NCI-H1930 (cell line): ENCODE measurements around the gene PITX3.
"Not testable (repeated sequence)": the region's sequence is repeated elsewhere in the genome, so short reads cannot be mapped to it uniquely, and the experiment has no call there.

Source experiments
- DNase-seq, 2 experiments: peaks; one replicate each; lab custom pipeline; 2025; lab: John Stamatoyannopoulos, UW

The PITX3 gene

GRCh38 chr10:102226542-102226870 lies 14.8 kb downstream of the PITX3 start:
- no peak for DNase-seq

GRCh38 chr10:102225646-102226541 lies 15.4 kb downstream of the PITX3 start, which contains the start of gene ELOVL3:
TSS of gene ELOVL3 (plus strand) at chr10:102226299. CDS start at chr10:102226549, 250 bp downstream.
- peak; percentile 76 to 81 for DNase-seq

GRCh38 chr10:102222797-102223196 lies 18.5 kb downstream of the PITX3 start:
- DNase-seq, result no peak

DNA sequence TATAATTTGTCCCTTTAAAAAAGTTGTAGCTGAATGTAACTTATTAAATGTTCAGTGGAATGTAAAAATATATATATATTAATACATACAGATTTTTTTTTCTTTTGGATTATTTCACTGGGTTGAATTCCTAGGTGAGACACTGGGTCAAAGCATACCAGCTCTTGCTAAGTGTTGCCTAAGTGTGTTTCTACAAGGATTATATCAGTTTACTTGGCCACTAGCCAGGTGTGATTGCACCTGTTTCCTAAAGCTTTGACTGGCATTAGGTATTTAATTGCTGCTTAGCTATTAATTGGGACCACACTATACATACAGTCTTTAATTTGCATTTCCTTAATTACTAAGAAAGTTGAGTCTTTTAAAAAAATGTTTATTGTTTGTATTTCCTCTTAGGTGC lies 20.7 kb downstream of the PITX3 start:
- DNase-seq, result no peak

DNA sequence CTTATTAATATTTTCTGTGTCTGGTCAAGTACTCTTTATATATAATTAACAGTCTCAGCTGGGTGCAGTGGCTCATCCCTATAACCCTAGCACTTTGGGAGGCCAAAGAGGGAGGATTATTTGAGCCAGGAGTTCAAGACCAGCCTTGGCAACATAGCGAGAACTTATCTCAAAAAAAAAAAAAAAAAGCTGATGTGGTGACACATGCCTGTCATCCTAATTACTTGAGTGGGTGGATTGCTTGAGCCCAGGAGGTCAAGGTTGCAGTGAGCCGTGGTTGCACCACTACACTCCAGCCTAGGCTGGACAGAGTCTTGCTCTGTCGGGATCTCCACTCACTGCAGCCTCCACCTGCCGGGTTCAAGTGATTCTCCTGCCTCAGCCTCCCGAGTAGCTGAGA lies 21.9 kb downstream of the PITX3 start:
- DNase-seq, result no peak

DNA sequence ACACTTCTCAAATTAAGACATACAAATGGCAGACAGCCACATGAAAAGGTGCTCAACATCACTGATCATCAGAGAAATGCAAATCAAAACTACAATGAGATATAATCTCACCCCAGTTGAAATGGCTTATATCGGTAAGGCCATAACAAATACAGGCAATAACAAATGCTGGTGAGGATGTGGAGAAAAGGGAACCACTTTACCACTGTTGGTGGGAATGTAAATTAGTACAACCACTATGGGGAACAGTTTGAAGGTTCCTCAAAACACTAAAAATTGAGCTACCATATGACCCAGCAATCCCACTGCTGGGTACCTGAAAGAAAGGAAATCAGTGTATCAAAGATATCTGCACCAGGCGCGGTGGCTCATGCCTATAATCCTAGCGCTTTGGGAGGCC lies 27.7 kb downstream of the PITX3 start:
- DNase-seq, result not testable (repeated sequence)

- no peak for DNase-seq
Observed at GRCh38 chr10:102211615-102212299, 29.6 kb downstream of the PITX3 start.

DNA sequence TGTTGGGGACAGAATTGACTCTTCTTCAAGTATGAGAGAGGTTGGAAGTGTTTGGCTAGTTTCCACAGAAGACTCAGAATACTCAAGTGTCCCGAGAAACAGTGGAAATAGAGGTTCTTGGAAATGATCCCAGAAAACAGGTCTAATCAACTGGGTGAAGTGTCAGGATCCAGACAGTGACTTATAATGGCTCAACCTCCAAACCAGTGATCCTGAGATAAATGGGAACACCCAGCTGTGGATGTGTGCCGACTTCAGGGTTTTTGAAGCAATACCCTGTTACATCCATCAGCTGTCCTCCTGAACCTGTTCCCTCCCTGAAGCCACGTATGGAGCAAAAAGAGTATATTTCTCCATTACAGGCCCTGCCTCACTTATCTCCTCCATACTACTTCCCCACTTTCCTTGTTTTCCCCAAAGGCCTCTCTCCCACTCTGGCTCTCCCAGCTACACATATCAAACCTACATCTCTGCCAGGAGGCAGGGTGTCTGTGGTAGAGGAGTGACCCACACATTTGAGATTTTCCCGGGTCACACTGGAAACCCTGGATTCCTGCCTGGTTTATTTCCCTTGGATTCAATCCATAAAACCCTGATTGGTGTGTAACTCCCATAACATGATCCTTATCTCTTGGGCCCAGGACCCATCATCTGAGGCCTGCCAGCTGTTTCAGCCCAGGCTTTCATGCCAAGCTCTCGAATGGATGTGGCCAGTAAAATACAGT lies 32.8 kb downstream of the PITX3 start:
- no peak for DNase-seq

- DNase-seq, result no peak
Observed at GRCh38 chr10:102202386-102202785, 38.9 kb downstream of the PITX3 start.

- no peak for DNase-seq
Observed at GRCh38 chr10:102200751-102201640, 40.3 kb downstream of the PITX3 start.

- DNase-seq, result no peak
Observed at GRCh38 chr10:102198027-102198426, 43.3 kb downstream of the PITX3 start.

GRCh38 chr10:102196893-102197292 lies 44.4 kb downstream of the PITX3 start:
- DNase-seq, result no peak

- no peak for DNase-seq
Observed at GRCh38 chr10:102195296-102195870, 45.9 kb downstream of the PITX3 start.

DNA sequence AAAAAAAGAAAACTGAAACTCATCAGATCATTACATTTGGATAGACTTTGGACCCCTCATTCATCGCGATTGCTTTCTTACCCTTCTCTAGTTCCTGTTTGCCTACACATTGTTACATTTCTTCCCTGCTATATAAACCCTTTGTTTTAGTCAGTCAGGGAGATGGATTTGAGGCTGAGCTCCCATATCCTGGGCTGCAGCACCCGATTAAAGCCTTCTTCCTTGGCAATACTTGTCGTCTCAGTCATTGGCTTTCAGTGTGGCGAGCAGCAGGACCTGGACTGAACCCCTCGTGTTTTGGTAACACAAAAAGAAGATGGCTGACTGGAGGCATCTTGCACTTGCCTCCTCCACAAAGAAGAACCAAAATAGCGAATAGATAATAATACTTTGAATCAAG lies 49.4 kb downstream of the PITX3 start:
- DNase-seq, result no peak

DNA sequence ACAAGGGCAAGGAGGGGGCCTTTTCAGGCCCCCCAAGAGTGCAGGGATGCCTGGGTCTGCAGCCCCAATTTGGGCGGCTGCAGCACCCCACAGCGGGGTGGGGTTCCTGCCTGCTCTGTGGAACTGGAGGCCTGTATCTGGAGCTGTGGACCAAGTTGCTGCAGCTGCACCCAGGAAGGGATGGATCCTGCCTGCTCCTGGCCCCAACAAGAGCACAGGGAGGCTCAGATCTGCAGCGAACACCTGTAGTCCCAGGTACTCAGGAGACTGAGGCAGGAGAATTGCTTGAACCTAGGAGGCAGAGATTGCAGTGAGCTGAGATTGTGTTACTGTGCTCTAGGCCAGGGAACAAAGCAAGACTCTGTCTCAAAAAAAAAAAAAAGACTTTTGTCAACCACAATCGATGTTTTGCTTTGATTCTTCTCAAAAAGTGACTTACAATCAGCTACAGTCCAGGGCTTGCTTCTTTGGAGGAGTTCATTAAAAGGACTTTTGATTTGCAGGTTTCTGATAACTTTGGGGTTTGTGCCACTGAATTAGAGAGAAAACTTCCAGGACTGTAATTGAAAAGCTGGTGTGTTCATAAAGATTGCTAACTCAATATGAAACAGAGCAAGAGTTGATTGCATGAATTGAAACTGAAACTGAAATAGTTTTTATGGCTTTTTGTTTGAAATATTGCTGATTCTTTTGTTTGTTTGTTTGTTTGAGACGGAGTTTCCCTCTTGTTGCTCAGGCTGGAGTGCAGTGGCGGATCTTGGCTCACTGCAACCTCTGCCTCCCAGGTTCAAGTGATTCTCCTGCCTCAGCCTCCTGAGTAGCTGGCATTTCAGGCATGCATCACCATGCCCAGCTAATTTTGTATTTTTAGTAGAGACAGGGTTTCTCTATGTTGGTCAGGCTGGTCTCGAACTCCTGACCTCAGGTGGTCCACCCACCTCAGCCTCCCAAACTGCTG lies 52.1 kb downstream of the PITX3 start:
- DNase-seq, result not testable (repeated sequence)

DNA sequence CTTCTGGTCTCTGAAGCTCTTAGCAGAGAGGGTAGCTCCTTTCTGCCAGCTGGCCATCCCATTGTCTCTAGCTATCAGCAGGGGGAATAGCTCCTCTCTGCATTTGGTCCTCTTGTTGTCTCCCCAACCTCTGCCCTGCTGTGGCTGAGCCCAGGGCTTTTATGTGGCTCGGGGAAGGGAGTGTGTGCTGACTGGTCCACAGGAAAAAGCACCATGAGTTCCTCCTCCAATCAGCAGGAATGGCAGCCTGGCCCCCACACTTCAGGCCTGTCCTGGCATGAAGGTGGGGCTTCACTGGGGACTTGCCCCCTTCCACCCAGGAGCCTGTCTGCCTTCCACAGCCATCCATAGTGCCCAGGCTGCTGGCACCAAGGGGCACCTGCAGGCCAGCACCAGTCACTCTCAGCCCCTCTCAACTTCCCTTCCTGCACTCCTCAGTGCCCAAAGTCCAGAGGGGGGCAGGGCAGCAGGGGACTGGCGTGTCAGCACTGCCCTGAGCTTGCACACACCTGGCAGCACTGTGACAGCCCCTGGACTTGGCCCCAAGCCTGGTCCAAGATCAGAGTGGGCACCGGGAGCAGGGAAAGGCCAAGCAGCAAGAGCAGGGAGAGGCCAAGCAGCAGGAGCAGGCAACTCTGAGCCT lies 52.9 kb downstream of the PITX3 start:
- no peak for DNase-seq

DNA sequence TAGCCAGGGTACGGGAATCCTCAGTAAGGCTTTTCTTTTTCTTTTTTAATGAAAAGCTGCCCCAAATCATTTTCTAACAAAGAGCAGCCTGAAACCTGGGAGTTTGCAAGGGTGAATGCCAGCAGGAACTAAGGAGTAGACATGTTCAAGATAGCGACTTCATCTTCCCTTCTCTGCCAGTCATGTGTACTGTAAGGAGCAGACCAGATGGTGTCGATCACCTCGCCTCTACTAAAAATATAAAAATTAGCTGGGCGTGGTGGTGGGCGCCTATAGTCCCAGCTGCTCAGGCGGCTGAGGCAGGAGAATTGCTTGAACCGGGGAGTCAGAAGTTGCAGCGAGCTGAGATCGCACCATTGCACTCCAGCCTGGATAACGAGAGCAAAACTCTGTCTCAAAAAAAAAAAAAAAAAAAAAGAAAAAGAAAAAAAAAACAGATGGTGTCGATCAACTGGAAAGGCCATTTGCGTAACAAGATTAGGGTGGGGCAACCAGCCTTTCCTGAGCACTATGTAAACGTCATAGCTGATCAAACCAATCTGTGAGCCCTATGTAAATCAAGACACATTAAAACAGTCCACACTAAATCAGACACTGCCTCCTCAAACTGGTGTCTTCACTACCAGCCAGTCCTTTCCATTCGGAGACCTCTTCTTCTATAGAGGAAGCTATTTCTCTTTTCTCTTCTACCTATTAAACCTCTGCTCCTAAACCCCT lies 55.3 kb downstream of the PITX3 start:
- DNase-seq, result no peak

DNA sequence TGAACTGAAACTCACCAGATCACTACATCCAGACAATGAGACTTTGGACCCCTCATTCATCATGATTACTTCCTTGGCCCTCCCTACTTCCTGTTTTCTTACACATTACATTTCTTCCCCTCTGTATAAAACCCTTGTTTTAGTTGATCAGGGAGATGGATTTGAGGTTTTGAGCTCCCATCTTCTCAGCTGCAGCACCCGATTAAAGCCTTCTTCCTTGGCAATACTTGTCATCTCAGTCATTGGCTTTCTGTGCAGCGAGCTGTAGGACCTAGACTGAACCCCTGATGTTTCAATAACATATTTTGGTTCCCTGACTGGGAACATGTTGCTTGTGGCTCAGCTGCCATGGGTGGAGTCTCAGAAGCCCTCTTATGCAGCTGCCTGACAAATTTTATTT lies 56.0 kb downstream of the PITX3 start:
- no peak for DNase-seq

- no peak for DNase-seq
Observed at GRCh38 chr10:102184606-102185005, 56.7 kb downstream of the PITX3 start.
